Spleen (tissue), 7 donors: ENCODE measurements around the gene PIK3R6.

ENCODE experiments used
- POLR2A ChIP-seq, 3 donors: fragments of 450-650 bp; IDR thresholded peaks; one replicate each; pipeline ENCODE4 v1.5.1; 2017; ENCODE audit warnings: antibody characterized with exemption in 3 of 3, mild to moderate bottlenecking in 1 of 3
- TF ChIP-seq, protein P1 (sequence below), 11 experiments: fragments of 200-600 bp in 7 of 11; fragments of 450-650 bp in 4 of 11; sonication (generic) in 4 of 11; IDR thresholded peaks in 8 of 11; conservative IDR thresholded peaks in 3 of 11; 1 replicate in 7 of 11; 2 replicates in 4 of 11; pipeline versions ENCODE4 v1.4.0 to v1.8.0; 2016 to 2021; ENCODE audit warnings: antibody characterized with exemption in 11 of 11, inconsistent platforms in 4 of 11, mild to moderate bottlenecking in 1 of 11
- donor health status: DM: no; HTN: no; CAD: no; lungs with moderate emphysema.
- donor health status: DM: no; HTN: no; CAD: no.
- donor health status: DM: no; HTN: no; CAD: no.

DNA sequence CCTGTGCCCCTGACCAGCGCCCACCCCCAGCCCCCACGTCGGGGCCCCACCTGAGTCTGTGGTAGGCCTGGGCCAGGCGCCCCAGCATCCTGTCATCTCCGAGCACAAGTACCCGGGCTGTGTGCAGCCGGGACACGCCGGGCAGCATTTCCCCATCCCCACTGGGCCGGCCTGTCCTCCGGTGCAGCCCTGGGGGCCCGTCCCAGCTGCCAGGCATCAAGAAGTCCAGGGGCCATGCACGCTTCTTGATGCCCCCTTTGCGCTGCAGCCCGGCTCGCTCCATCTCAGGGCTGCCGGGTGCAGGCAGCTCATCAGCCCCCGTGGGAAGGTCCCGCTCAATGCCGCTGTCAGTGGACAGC, 39.0 kb downstream of the PIK3R6 start:
- TF ChIP-seq POLR2A (IDR thresholded peaks at IDR 0.05) = no peak
- TF ChIP-seq, protein P1, sequence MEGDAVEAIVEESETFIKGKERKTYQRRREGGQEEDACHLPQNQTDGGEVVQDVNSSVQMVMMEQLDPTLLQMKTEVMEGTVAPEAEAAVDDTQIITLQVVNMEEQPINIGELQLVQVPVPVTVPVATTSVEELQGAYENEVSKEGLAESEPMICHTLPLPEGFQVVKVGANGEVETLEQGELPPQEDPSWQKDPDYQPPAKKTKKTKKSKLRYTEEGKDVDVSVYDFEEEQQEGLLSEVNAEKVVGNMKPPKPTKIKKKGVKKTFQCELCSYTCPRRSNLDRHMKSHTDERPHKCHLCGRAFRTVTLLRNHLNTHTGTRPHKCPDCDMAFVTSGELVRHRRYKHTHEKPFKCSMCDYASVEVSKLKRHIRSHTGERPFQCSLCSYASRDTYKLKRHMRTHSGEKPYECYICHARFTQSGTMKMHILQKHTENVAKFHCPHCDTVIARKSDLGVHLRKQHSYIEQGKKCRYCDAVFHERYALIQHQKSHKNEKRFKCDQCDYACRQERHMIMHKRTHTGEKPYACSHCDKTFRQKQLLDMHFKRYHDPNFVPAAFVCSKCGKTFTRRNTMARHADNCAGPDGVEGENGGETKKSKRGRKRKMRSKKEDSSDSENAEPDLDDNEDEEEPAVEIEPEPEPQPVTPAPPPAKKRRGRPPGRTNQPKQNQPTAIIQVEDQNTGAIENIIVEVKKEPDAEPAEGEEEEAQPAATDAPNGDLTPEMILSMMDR (IDR thresholded peaks at IDR 0.05 in 8 of 11, conservative IDR thresholded peaks at IDR 0.05 in 3 of 11) = no peak
